ENCODE measurements around the gene RELN. TPM values are rescaled to one million over a fixed set of nuclear protein-coding genes. Genes with fewer than 3 reads are reported as not detected.
"Not testable (repeated sequence)": the region's sequence is repeated elsewhere in the genome, so short reads cannot be mapped to it uniquely, and the experiment has no call there.

Gene RELN
- total RNA-seq, 5 donors from 2014 or later (not counting 1 experiment from before 2014, with no cell fraction given) = 0.20 to 0.50 (median 0.41) TPM; not detected in 2

DNA sequence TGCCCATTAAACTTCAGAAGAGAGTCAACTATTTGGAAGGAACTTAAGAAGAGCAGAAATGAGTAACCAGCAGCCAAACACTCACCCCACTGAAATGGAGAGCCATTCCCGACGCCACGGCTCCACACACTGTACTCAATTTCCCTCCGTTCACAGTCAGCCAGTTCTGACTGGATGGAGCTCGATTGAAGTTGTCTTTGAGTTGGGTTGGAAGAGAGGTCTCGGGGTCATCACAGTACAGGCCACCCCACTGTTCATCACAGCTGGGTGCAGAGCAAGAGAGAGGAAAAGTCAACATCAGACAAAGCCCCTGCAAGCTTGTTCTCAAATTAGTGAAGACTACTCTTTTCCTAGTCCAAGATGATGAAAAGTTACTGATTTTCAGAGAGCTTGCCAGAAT lies 467.5 kb downstream of the RELN start:
- H3K27me3 Mint-ChIP-seq = peaks cover 4 to 9% of the 10 kb centered on the region in 2 donors
- ATAC-seq (replicated peaks in 1 of 4) = no peak

DNA sequence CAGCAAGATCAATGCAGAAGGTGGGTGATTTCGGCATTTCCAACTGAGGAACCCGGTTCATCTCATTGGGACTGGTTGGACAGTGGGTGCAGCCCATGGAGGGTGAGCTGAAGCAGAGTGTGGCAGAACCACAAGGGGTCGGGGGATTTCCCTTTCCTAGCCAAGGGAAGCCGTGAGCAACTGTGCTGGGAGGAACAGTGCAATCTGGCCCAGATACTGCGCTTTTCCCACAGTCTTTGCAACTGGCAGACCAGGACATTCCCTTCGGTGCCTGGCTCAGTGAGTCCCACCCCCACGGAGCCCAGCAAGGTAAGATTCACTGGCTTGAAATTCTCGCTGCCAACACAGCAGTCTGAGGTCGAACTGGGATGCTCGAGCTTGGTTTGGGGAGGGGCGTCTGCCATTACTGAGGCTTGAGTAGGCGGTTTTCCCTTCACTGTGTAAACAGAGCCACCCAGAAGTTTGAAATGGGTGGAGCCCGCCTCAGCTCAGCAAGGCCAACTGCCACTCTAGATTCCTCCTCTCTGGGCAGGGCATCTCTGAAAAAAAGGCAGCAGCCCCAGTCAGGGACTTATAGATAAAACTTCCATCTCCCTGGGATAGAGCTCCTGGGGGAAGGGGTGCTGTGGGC lies 484.8 kb downstream of the RELN start:
- Histone ChIP-seq H3K4me1 (ENCODE audit: control insufficient read depth in 1 of 2, extremely low read depth in 1 of 2, insufficient read depth in 2 of 2, low read length in 2 of 2) (no peaks in the 10 kb centered on the region), H3K36me3 (ENCODE audit: control insufficient read depth in 2 of 2, extremely low read depth in 1 of 2, insufficient read depth in 1 of 2, low read length in 1 of 2) (no peaks in the 10 kb centered on the region), H3K9me3 (no peaks in the 10 kb centered on the region), H3K27ac (ENCODE audit: low read length) (no peak overlapping the region), H3K4me3 (ENCODE audit: control insufficient read depth in 1 of 2, extremely low read depth in 1 of 2, low read length in 1 of 2) (no peak overlapping the region), H3K27me3 (replicated peaks in 1 of 2; ENCODE audit: control insufficient read depth in 2 of 2, extremely low read depth in 1 of 2, insufficient read depth in 2 of 2, low read length in 1 of 2) (peaks cover 0 to 11% of the 10 kb centered on the region in 2 experiments)
- 78% methylated on average over 11 of the region's 13 CpGs for WGBS (ENCODE audit: insufficient coverage)
- Mint-ChIP-seq H3K9me3 (peaks cover 0 to 8% (median 0%) of the 10 kb centered on the region in 3 donors), H3K27ac (no peak overlapping the region), H3K27me3 (peaks cover 26 to 31% of the 10 kb centered on the region in 2 donors), H3K4me3 (no peak overlapping the region), H3K4me1 (no peaks in the 10 kb centered on the region), H3K36me3 (no peaks in the 10 kb centered on the region)
- ChIA-PET POLR2A (no interaction called here), CTCF (no interaction called here)
- no peak for DNase-seq
- ATAC-seq (replicated peaks in 1 of 4) = no peak

More for the DNA sequence above, 467.5 kb downstream of the RELN start:
- DNase-seq = no peak
- CTCF ChIA-PET = no interaction called here
- Histone ChIP-seq H3K4me3 (ENCODE audit: control insufficient read depth in 1 of 2, extremely low read depth in 1 of 2, low read length in 1 of 2) (no peak overlapping the region), H3K9me3 (no peaks in the 10 kb centered on the region), H3K27me3 (replicated peaks in 1 of 2; ENCODE audit: control insufficient read depth in 2 of 2, extremely low read depth in 1 of 2, insufficient read depth in 2 of 2, low read length in 1 of 2) (peaks cover 0 to 6% of the 10 kb centered on the region in 2 experiments), H3K36me3 (ENCODE audit: control insufficient read depth in 2 of 2, extremely low read depth in 1 of 2, insufficient read depth in 1 of 2, low read length in 1 of 2) (no peaks in the 10 kb centered on the region), H3K27ac (ENCODE audit: low read length) (no peak overlapping the region), H3K4me1 (ENCODE audit: control insufficient read depth in 1 of 2, extremely low read depth in 1 of 2, insufficient read depth in 2 of 2, low read length in 2 of 2) (no peaks in the 10 kb centered on the region)
- H3K4me3 Mint-ChIP-seq = no peak overlapping the region
- POLR2A ChIA-PET = interaction anchor here in 1 of 2 donors (0.6 kb wide), 1 partner anchor 596 kb away, joined by 3 read pairs; no protein-coding TSS in a partner anchor
- H3K36me3 Mint-ChIP-seq = no peaks in the 10 kb centered on the region
- H3K27ac Mint-ChIP-seq = no peak overlapping the region
- peaks cover 0 to 2% (median 0%) of the 10 kb centered on the region in 3 donors for H3K4me1 Mint-ChIP-seq
- no CpG with 5 or more reads among the region's 6 CpGs for WGBS (ENCODE audit: insufficient coverage)
- no peaks in the 10 kb centered on the region for H3K9me3 Mint-ChIP-seq

DNA sequence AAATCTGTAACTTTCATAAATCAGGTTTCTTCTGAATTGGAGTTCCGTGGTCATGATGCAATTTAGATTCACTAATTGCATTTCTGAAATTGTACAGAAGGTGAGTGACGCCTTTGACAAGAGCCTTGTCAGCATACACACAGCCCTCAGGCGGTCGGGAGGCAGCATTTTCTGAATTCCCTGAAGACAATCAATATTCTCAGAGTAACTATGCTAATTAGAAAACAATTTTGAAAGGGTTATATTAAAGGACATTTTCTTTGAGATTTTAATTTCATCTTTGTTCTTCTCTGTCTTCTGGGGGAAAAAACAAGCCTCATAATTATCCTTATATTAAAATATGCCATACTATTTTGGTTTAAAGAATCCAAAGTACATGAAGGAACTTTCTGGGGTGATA lies 488.3 kb downstream of the RELN start:
- Mint-ChIP-seq H3K4me1 (no peaks in the 10 kb centered on the region), H3K27ac (no peak overlapping the region), H3K4me3 (no peak overlapping the region), H3K27me3 (peaks cover 16 to 26% of the 10 kb centered on the region in 2 donors), H3K36me3 (no peaks in the 10 kb centered on the region), H3K9me3 (peaks cover 0 to 8% (median 0%) of the 10 kb centered on the region in 3 donors)
- Histone ChIP-seq H3K9me3 (no peaks in the 10 kb centered on the region), H3K36me3 (ENCODE audit: control insufficient read depth in 2 of 2, extremely low read depth in 1 of 2, insufficient read depth in 1 of 2, low read length in 1 of 2) (no peaks in the 10 kb centered on the region), H3K27me3 (replicated peaks in 1 of 2; ENCODE audit: control insufficient read depth in 2 of 2, extremely low read depth in 1 of 2, insufficient read depth in 2 of 2, low read length in 1 of 2) (peaks cover 0 to 11% of the 10 kb centered on the region in 2 experiments), H3K27ac (ENCODE audit: low read length) (no peak overlapping the region), H3K4me3 (ENCODE audit: control insufficient read depth in 1 of 2, extremely low read depth in 1 of 2, low read length in 1 of 2) (no peak overlapping the region), H3K4me1 (ENCODE audit: control insufficient read depth in 1 of 2, extremely low read depth in 1 of 2, insufficient read depth in 2 of 2, low read length in 2 of 2) (no peaks in the 10 kb centered on the region)
- WGBS (ENCODE audit: insufficient coverage) = no CpG with 5 or more reads among the region's 4 CpGs
- CTCF ChIA-PET = no interaction called here
- POLR2A ChIA-PET = no interaction called here
- ATAC-seq (replicated peaks in 1 of 4) (no peak), DNase-seq (no peak)

DNA sequence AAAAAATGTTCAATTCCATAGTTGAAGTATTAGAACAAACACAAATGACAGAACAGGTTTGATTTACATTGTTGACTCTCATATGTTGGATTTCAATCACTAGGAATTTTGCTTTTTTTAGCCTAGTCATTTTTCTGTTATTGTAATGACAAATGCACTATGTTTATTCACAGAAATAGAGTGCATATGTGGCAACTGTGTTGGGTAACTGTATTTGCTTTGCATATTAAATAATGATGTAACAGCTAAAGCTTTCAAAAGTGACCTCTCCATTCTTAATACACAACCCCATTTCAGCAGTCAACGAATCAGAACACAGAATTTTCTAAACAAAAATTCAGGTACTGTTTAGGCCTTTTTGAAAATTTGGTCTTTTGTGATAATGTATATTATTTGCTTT lies 489.5 kb downstream of the RELN start:
- POLR2A ChIA-PET = no interaction called here
- no CpG with 5 or more reads among the region's 1 CpG for WGBS (ENCODE audit: insufficient coverage)
- H3K27ac ChIP-seq (ENCODE audit: low read length) = no peak overlapping the region
- H3K4me3 ChIP-seq (ENCODE audit: control insufficient read depth in 1 of 2, extremely low read depth in 1 of 2, low read length in 1 of 2) = no peak overlapping the region
- H3K27me3 ChIP-seq (replicated peaks in 1 of 2; ENCODE audit: control insufficient read depth in 2 of 2, extremely low read depth in 1 of 2, insufficient read depth in 2 of 2, low read length in 1 of 2) = peaks cover 0 to 10% of the 10 kb centered on the region in 2 experiments
- H3K36me3 Mint-ChIP-seq = no peaks in the 10 kb centered on the region
- no peak overlapping the region for H3K4me3 Mint-ChIP-seq
- no peaks in the 10 kb centered on the region for H3K9me3 Mint-ChIP-seq
- H3K27ac Mint-ChIP-seq = no peak overlapping the region
- H3K4me1 ChIP-seq (ENCODE audit: control insufficient read depth in 1 of 2, extremely low read depth in 1 of 2, insufficient read depth in 2 of 2, low read length in 2 of 2) = no peaks in the 10 kb centered on the region
- peaks cover 9 to 15% of the 10 kb centered on the region in 2 donors for H3K27me3 Mint-ChIP-seq
- no peaks in the 10 kb centered on the region for H3K36me3 ChIP-seq (ENCODE audit: control insufficient read depth in 2 of 2, extremely low read depth in 1 of 2, insufficient read depth in 1 of 2, low read length in 1 of 2)
- CTCF ChIA-PET = no interaction called here
- no peak for DNase-seq
- H3K9me3 ChIP-seq = no peaks in the 10 kb centered on the region
- no peaks in the 10 kb centered on the region for H3K4me1 Mint-ChIP-seq
- no peak for ATAC-seq (replicated peaks in 1 of 4)

DNA sequence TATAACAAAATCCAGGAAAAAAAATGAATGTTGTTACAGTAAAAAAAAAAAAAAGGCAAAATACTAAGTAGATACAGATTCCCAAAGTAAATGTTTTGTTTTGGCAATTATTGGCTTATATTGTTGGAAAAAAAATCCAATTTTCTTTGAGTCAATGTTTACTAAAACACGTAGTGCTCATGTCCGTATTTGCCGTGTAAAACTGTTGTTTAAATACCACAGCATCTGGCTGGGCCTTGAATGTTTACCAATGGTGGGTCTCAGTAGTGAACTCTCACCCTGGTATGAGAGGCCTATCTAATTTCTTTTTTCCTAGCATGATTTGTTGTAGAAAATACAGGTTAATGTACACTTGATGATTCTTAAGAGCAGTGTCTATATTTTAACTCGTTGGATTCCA lies 502.0 kb downstream of the RELN start:
- Mint-ChIP-seq H3K27me3 (peaks cover 23 to 37% of the 10 kb centered on the region in 2 donors), H3K4me1 (no peaks in the 10 kb centered on the region), H3K4me3 (no peak overlapping the region), H3K27ac (no peak overlapping the region), H3K36me3 (no peaks in the 10 kb centered on the region), H3K9me3 (no peaks in the 10 kb centered on the region)
- Histone ChIP-seq H3K27me3 (replicated peaks in 1 of 2; ENCODE audit: control insufficient read depth in 2 of 2, extremely low read depth in 1 of 2, insufficient read depth in 2 of 2, low read length in 1 of 2) (peaks cover 0 to 16% of the 10 kb centered on the region in 2 experiments), H3K4me3 (ENCODE audit: control insufficient read depth in 1 of 2, extremely low read depth in 1 of 2, low read length in 1 of 2) (no peak overlapping the region), H3K27ac (ENCODE audit: low read length) (no peak overlapping the region), H3K9me3 (no peaks in the 10 kb centered on the region), H3K4me1 (ENCODE audit: control insufficient read depth in 1 of 2, extremely low read depth in 1 of 2, insufficient read depth in 2 of 2, low read length in 2 of 2) (no peaks in the 10 kb centered on the region), H3K36me3 (ENCODE audit: control insufficient read depth in 2 of 2, extremely low read depth in 1 of 2, insufficient read depth in 1 of 2, low read length in 1 of 2) (no peaks in the 10 kb centered on the region)
- ATAC-seq (replicated peaks in 1 of 4) (no peak), DNase-seq (no peak)
- no CpG with 5 or more reads among the region's 4 CpGs for WGBS (ENCODE audit: insufficient coverage)
- ChIA-PET POLR2A (no interaction called here), CTCF (no interaction called here)

DNA sequence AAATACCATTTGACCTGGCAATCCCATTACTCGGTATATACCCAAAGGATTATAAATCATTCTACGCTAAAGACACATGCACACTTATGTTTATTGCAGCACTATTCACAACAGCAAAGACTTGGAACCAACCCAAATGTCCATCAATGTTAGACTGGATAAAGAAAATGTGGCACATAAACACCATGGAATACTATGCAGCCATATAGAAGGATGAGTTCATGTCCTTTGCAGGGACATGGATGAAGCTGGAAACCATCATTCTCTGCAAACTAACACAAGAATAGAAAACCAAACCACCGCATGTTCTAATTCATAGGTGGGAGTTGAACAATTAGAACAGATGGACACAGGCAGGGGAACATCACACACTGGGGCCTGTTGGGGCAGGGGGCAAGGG lies 502.6 kb downstream of the RELN start:
- H3K9me3 ChIP-seq; H3K27ac Mint-ChIP-seq; H3K4me1 Mint-ChIP-seq; H3K4me1 ChIP-seq (ENCODE audit: control insufficient read depth in 1 of 2, extremely low read depth in 1 of 2, insufficient read depth in 2 of 2, low read length in 2 of 2); H3K36me3 Mint-ChIP-seq; H3K4me3 Mint-ChIP-seq; H3K36me3 ChIP-seq (ENCODE audit: control insufficient read depth in 2 of 2, extremely low read depth in 1 of 2, insufficient read depth in 1 of 2, low read length in 1 of 2); ATAC-seq (replicated peaks in 1 of 4); POLR2A ChIA-PET; H3K9me3 Mint-ChIP-seq; DNase-seq; H3K27ac ChIP-seq (ENCODE audit: low read length); H3K4me3 ChIP-seq (ENCODE audit: control insufficient read depth in 1 of 2, extremely low read depth in 1 of 2, low read length in 1 of 2); CTCF ChIA-PET: not testable (repeated sequence)
- no CpG with 5 or more reads among the region's 3 CpGs for WGBS (ENCODE audit: insufficient coverage)
- H3K27me3 ChIP-seq (replicated peaks in 1 of 2; ENCODE audit: control insufficient read depth in 2 of 2, extremely low read depth in 1 of 2, insufficient read depth in 2 of 2, low read length in 1 of 2) = peaks cover 0 to 16% of the 10 kb centered on the region in 2 experiments
- peaks cover 23 to 36% of the 10 kb centered on the region in 2 donors for H3K27me3 Mint-ChIP-seq
